Mesothelial cell of epicardium (in vitro differentiated cells): ENCODE data around the gene RAPGEF3. TPM values are rescaled to one million over a fixed set of nuclear protein-coding genes. Genes with fewer than 3 reads are reported as not detected.

Source experiments
- DNase-seq, 2 experiments: peaks; one replicate each; pipeline ENCODE4 v3.0.0; 2021; ENCODE audit warnings: low spot score in 2 of 2; ENCODE audit not compliant: unreplicated experiment in 2 of 2
- H3K27ac Mint-ChIP-seq: 2 replicates; pipeline ENCODE4 v1.8.0; 2021; ENCODE audit warnings: mixed read lengths
- H3K27me3 Mint-ChIP-seq: 2 replicates; pipeline ENCODE4 v1.8.0; 2021; ENCODE audit warnings: low read depth, mixed read lengths
- H3K36me3 Mint-ChIP-seq: 2 replicates; pipeline ENCODE4 v1.8.0; 2021; ENCODE audit warnings: mixed read lengths
- H3K4me1 Mint-ChIP-seq: 2 replicates; pipeline ENCODE4 v1.8.0; 2021; ENCODE audit warnings: mixed read lengths
- H3K4me3 Mint-ChIP-seq: 2 replicates; pipeline ENCODE4 v1.8.0; 2021; ENCODE audit warnings: mild to moderate bottlenecking, moderate library complexity, mixed read lengths
- H3K9me3 Mint-ChIP-seq: 2 replicates; pipeline ENCODE4 v1.8.0; 2021; ENCODE audit warnings: mixed read lengths
- CTCF ChIP-seq: fragments of 200-600 bp; sonication (generic); IDR thresholded peaks from one replicate; pipeline ENCODE4 v1.5.0; 2021; ENCODE audit warnings: antibody characterized with exemption; ENCODE audit not compliant: unreplicated experiment
- total RNA-seq: library from RNA; stranded (reverse); gene quantifications from 3 replicates; pipeline ENCODE4 v1.2.1, GENCODE V29; 2021

Gene RAPGEF3
- total RNA-seq, 1 donor from 2014 or later = 19.4 TPM

- peak overlapping the region; percentile 78 for H3K27ac Mint-ChIP-seq
- DNase-seq = no peak
- peaks cover 49% of the 10 kb centered on the region for H3K4me1 Mint-ChIP-seq
- no peaks in the 10 kb centered on the region for H3K9me3 Mint-ChIP-seq
- H3K27me3 Mint-ChIP-seq = no peaks in the 10 kb centered on the region
- H3K36me3 Mint-ChIP-seq = peaks cover 2% of the 10 kb centered on the region
- TF ChIP-seq CTCF = no peak
- no peak overlapping the region for H3K4me3 Mint-ChIP-seq
Observed at GRCh38 chr12:47777151-47777550, 18.5 kb upstream of the RAPGEF3 start.

- peaks cover 51% of the 10 kb centered on the region for H3K4me1 Mint-ChIP-seq
- H3K9me3 Mint-ChIP-seq = no peaks in the 10 kb centered on the region
- TF ChIP-seq CTCF = no peak
- no peak for DNase-seq
- H3K4me3 Mint-ChIP-seq = no peak overlapping the region
- H3K27ac Mint-ChIP-seq = peak overlapping the region; percentile 78
- no peaks in the 10 kb centered on the region for H3K36me3 Mint-ChIP-seq
- no peaks in the 10 kb centered on the region for H3K27me3 Mint-ChIP-seq
Observed at GRCh38 chr12:47776471-47777143, 17.9 kb upstream of the RAPGEF3 start.

GRCh38 chr12:47775100-47775911, 16.6 kb upstream of the RAPGEF3 start:
- no peaks in the 10 kb centered on the region for H3K27me3 Mint-ChIP-seq
- peak overlapping the region; percentile 88 for H3K4me3 Mint-ChIP-seq
- peak overlapping the region; percentile 78 for H3K27ac Mint-ChIP-seq
- no peaks in the 10 kb centered on the region for H3K9me3 Mint-ChIP-seq
- TF ChIP-seq CTCF = no peak
- DNase-seq = no peak
- H3K4me1 Mint-ChIP-seq = peaks cover 51% of the 10 kb centered on the region
- no peaks in the 10 kb centered on the region for H3K36me3 Mint-ChIP-seq

- Mint-ChIP-seq H3K27me3 (no peaks in the 10 kb centered on the region), H3K36me3 (no peaks in the 10 kb centered on the region), H3K27ac (no peak overlapping the region), H3K4me3 (peak overlapping the region; percentile 88), H3K4me1 (peaks cover 51% of the 10 kb centered on the region), H3K9me3 (no peaks in the 10 kb centered on the region)
- no peak for TF ChIP-seq CTCF
- no peak for DNase-seq
Observed at GRCh38 chr12:47774663-47775062, 16.0 kb upstream of the RAPGEF3 start.

- H3K27ac Mint-ChIP-seq = peak overlapping the region; percentile 86
- no peaks in the 10 kb centered on the region for H3K27me3 Mint-ChIP-seq
- H3K9me3 Mint-ChIP-seq = no peaks in the 10 kb centered on the region
- peaks cover 47% of the 10 kb centered on the region for H3K4me1 Mint-ChIP-seq
- no peak for TF ChIP-seq CTCF
- peak overlapping the region; percentile 88 for H3K4me3 Mint-ChIP-seq
- no peak for DNase-seq
- no peaks in the 10 kb centered on the region for H3K36me3 Mint-ChIP-seq
Observed at GRCh38 chr12:47773858-47774580, 15.3 kb upstream of the RAPGEF3 start.
